GM18907 (cell line): ENCODE measurements around the gene BBS7.
A peak's percentile ranks its signal among the peaks of the same experiment; 100 is the strongest.

Experiments used
- ATAC-seq: cut with Tn5 transposase; IDR thresholded peaks from one replicate; pipeline ENCODE4 v1.9.1; 2021; ENCODE audit warnings: mild to moderate bottlenecking, moderate library complexity; ENCODE audit not compliant: unreplicated experiment

BBS7 gene

DNA sequence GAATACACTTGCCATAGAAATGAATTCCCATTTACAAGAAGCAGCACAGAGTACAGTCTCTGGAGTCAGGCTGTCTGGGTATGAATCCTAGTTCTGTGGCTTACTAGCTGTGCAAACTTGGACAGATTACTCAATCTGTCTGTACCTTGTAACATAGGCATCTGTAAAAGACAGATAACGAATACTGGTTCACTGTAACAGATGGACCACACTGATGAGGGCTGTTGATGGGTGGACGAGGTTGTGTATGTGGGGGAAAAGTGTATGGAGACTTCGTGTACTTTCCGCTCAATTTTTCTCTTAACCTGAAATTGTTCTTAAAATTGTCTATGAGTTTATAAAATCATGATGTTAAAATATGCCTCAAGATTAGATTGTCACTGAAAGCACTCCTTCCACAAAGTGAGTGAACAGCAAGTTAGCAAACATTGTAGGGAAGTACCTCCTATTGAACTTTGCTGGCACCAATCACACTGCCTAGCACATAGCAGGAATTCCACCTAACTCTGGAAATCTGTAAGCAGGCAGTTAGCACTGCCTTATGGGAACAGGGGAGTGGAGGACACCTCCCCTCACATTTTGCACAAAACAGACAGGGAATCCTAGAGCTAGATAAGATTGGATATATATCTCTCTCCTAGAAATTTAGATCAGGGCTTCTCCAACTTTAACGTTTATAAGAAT, 75.6 kb downstream of the BBS7 start:
- no peak for ATAC-seq

DNA sequence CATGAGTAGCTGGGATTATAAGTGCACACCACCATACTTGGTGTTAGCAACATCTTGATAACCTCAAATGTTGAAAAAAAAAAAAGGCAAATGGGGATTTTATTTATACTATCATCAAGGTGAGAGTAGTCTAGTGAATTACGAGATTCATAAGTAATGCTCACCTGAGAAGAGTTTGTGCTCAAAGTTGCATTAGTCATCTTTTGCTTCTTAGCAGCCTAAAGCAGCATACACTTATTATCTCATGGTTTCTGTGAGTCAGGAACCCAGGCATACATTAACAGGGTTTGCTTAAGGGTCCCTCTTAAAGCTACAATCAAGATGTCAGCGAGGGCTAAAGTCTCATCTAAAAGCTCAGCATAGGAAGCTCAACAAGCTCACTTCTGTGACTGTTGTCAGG, 77.3 kb downstream of the BBS7 start:
- ATAC-seq, result no peak

DNA sequence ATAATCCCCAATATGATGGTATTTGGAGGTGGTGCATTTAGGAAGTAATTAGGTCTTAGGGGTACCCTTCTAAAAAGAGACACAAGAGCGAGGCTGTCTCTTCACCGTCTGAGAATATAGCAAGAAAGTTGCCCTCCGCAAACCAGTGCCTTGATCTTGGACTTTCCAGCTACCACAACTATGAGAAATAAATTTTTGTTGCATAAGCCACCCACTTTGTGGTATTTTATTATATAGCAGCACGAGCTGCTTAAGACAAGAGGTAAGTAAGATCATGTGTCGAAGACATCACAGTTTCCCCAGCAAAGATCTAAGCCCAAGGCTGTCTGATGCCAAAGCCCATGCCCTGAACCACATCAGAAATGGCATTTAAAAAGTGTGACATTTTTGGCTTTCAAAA, 78.8 kb downstream of the BBS7 start:
- no peak for ATAC-seq

DNA sequence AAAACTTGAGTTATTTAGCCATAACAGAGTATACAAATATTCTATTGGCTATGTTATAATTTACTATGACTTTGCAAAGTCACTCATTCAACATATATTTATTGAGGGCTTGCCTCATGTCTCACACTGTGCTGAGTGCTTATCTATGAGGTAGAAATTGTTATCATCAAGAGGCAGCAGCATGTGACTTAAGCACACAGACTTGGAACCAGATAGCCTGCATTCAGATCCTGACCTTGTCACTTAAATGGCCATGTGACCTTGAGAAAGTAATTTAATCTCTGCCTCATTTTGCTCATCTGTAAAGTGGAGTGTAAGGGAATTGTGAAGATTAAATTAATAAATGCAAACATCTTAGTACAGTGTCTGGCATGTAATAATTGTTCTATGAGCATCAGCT, 79.3 kb downstream of the BBS7 start:
- ATAC-seq, result no peak

DNA sequence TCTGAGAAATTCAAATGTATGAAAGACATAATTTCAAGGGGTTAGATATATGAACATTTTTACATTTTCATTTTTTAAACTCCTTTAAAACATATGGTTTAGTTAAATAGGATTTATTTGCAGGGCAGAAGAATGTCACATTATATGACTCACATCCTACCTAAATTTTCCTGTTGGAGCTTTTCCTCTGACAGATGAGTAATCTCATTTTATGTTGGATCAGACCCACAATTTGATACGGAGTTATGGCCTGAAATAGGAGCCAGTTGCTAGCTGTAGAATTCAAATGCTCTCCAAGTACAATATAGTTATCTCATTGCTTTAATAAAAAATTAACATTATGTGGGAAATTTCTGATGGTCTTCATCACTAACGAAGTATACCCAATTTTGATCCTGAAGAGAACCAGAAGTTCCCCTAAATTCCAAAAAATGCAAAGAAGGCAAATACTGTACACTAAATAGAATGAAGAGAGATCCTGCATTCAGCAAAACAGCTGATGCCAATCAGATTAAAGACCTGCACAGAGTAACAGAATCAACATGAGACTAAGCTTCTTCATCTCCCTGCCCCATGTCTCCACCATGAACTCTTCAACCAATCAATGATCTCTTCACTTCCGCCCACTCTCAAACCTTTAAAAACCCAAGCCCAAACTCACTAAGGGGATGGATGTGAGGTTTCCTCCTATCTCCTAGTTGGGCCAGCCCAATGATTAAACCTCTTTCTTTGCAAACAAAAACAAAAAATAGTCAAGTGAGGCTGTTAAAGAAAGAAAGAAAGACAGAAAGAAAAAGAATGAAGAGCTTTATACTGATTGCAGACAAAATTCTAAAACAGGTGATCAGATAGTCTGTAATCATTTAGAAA, 80.1 kb downstream of the BBS7 start:
- ATAC-seq, result no peak

DNA sequence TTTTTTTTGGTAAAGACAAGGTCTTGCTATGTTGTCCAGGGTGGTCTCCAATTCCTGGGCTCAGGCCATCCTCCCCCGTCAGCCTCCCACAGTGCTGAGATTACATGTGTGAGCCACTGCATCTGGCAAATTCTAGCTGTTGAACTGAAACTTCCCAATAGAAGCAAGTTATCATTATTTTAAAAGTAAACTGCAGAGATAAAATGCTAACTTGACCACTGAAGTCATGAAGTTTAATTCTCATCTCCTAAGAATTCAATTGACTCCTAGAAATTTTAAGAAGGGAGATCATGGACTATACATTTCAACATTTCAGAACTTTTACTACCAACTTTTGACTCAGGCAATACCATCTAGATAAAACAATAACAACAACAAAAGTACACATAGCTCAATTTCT, 80.8 kb downstream of the BBS7 start:
- no peak for ATAC-seq

DNA sequence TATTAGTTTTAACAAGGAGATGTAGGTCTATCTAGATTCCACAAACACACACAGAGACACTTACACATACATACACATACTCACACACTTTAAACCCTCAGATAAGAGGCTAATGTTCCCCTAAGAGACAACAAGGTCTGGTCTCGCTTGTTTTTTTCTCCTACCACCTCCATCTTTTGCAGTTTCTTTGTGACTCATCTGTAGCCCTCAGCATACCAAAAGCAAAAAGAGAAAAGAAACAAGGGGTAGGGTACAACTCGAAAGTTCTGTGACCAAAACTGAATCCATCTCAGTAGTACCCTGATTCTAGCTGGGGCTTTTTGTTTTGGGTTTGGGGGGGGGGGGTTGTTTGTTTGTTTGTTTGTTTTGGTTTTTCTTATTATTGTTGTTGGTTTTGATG, 81.4 kb downstream of the BBS7 start:
- ATAC-seq, result peak; percentile 83

DNA sequence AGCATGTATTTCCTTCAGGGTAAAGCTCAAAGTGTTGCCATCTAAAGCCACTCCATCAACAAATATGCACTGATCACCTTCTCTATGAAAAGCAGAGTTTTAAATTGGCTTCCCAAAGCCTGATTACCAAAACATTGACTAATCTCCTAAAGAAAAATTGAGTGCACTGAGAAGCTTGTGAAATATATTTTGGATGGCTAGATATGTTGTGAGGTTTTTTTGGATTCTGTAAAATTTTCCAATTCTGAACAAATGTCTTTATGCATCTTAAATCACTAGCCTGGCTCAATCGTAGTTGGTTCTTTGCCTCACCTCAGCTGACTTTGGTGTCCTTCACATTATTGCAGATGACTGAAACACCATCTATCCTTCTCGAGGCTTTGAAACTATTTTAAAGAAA, 84.1 kb downstream of the BBS7 start:
- no peak for ATAC-seq

DNA sequence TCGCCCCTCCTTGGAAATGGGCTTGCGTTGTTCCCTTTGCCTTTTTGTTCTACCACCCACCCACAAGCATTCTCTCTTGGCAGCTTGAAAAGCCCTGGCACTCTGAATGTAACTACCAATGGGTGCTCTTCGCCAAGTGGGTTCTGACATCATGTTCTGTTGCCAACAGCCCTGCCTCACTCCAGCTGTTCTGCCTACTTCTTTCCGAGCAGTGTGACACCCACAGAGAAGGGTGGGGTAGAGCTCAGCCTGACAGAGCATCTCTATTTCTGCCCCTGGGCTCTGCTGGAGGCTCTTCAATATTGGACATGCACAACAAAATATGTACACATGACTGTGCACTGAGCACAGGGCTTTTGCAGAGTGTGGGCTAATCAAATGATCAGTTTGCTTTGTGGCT, 84.8 kb downstream of the BBS7 start:
- no peak for ATAC-seq

DNA sequence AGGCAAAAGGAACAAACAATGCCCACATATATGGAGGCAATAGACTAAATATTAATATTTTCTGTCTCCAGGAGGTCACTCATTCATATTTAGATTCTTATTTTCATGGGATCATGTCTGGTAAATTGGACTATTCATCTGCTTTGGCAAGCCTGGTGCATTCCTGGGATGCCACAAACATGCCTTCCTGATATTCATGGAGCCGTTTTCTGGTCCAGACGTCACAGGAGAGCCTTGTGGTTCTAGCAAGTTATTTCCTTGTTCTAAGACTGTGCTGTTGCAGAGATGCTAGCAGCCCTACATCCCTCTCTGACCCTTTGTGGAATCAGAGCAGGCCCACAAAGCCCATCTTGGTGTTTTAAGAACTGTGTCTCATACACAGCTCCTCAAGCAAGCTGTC, 85.3 kb downstream of the BBS7 start:
- no peak for ATAC-seq

DNA sequence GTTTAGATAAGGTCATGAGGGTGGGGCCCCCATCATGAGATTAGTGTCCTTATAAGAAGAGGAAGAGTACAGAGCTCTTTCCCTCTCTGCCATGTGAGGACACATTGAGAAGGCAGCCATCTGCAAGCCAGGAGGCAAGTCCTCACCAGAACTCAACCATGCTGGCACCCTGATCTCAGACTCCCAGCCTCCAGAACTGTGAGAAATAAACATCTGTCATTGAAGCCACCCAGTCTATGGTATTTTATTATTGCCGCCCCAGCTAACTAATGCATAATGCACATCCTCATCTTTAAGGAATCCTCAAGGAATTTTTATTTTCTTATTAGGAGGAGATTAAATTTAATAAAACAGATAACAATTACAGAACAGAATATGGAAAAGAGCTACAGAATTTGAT, 85.9 kb downstream of the BBS7 start:
- ATAC-seq, result no peak

DNA sequence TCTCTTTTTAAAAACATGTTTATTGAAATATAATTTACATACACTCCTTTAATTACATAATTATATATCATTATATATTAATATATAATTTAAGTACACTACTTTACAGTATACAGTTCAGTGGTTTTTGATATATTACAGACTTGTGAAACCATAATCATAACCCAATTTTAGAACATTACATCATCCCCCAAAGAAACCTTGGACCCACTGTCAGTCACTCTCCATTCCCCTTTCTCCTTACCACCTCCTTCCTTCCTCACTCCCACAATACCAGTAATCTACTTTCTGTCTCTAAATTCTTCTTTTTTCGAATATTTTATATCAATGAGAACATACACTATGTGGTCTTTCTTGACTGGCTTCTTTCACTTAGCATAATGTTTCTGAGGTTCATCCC, 87.1 kb downstream of the BBS7 start:
- no peak for ATAC-seq

DNA sequence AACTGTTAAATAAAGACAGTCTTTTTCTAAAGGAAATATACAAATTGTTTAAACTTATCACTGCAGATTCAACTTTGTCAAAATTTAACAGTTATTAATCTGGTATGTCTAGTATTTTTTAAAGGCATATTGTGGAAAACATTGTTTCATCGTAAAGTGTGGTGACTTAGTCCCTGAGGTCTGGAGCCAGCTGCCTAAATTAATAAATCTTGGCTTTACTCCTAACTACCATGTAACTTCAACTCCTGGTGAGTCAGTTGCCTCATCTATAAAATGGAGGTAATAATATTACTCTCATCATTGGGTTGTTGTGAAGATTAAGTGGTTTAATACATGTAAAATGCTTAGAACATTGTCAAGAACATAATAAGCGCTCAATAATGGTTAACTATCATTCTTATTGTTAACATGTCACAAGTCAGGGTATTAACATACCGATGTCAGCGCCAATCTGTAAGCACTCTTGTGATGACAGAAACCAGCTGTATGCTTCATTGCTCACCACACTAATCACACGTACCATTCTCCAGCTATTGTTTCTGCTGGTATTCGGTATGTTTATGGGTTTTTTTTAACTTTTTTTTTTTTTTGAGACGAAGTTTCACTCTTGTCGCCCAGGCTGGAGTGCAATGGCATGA, 91.2 kb downstream of the BBS7 start:
- no peak for ATAC-seq

DNA sequence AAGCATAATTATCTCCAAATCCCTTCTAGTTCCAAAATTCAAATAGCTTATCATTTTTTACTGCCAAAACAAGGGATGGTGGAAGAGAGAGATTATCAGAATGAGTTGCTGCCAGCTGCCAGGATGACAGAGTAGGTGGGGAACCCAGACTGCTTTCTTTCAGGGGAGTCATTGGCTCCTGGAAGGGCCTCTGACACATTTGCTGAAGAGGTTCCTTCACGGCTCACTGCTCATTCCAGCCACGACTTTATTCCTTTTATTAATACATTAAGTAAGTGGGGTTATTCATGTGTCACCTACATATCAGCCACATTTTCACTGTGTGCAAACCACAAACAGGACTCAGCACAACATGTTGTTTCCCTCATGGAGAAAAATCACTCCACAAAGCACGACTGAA, 92.6 kb downstream of the BBS7 start:
- peak; percentile 73 for ATAC-seq

DNA sequence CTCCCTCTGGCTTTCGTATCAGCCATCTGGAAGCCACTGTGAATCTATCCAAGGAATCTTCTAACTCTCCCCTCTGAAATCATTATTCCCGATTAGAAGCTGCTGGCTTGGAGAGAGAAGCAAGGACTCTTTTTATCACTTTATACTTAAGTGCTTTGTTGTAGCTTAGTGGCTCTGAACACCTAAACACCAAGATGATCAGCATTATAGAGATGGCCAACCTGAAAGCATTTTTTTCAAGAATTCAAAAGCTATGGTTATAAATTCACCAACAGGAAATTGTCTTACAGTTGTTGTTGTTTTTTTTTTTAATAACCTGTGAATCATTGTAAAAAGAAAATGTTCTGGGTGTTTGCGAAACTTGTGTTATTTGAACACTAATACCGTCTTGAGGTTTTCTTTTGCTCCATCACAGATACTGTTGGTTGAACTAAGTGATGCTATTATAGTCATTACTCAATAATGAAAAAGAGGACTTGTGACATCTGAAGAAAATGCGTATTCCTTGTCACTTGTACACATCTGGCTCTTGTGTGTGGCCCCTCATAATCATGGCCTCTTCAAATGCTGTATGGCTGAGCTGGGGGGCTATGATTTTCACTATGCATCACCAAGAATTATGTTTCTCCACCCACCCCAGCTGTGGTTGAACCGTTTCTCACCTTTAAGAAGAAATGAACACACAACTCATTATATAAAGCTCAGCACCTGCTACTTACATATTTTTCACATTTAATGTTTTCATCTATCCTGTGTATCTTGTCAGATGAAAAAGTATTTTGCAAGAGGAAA, 93.5 kb downstream of the BBS7 start:
- ATAC-seq, result no peak
